ENCODE measurements around the gene ABCB11.

The ABCB11 gene

DNA sequence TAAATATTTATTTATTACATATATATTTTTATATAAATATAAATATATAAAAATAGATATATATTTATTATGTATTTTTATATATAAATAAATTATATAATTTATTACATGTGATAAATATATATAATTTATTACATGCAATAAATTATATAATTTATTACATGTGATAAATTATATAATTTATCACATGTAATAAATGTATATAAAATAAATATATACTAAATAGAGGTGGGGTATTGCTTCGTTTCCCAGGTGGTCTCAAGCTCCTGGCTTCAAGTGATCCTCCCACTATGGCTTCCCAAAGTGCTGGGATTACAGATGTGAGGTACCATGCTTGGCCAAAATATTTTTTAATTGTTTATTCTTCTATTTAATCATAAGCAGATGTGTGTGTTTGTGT is 133.7 kb downstream of the ABCB11 start:
- DNase-seq (ENCODE audit: low spot score) = no peak
- in situ Hi-C loops (cut with MboI; ENCODE audit: low pct_unique_long_range_greater_than_20kb, low sequenced_read_pairs, unreplicated experiment) = no loop called here
- TF ChIP-seq CTCF (IDR thresholded peaks at IDR 0.05; ENCODE audit: extremely low read depth, insufficient read depth, missing control alignments) = no peak

- TF ChIP-seq CTCF (IDR thresholded peaks at IDR 0.05; ENCODE audit: extremely low read depth, insufficient read depth, missing control alignments) = no peak
- DNase-seq (ENCODE audit: low spot score) = no peak
- in situ Hi-C loops (cut with MboI; ENCODE audit: low pct_unique_long_range_greater_than_20kb, low sequenced_read_pairs, unreplicated experiment) = no loop called here
Observed at GRCh38 chr2:168896783-168897182, 134.3 kb downstream of the ABCB11 start.

DNA sequence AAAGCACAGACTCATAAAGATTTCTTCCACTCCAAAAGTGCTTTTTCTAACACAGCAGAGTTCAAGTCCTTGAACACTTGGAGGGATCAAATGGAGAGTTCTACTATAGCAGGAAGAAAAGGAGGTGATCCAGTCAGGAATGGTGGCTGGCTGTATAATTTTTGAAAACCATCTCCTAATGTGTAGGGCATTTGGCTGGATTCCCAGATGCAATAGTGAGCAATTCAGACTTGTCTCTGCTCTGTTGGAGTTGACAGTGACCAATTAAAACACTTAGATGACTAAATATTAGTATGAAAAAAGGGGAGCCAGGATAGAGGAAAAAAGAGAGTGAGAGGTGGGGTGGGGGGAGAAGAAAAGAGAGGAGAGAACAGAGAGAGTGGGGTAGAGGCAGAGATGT is 135.4 kb downstream of the ABCB11 start:
- no peak for DNase-seq (ENCODE audit: low spot score)
- no peak for TF ChIP-seq CTCF (IDR thresholded peaks at IDR 0.05; ENCODE audit: extremely low read depth, insufficient read depth, missing control alignments)
- in situ Hi-C loops (cut with MboI; ENCODE audit: low pct_unique_long_range_greater_than_20kb, low sequenced_read_pairs, unreplicated experiment) = no loop called here

- in situ Hi-C loops (cut with MboI; ENCODE audit: low pct_unique_long_range_greater_than_20kb, low sequenced_read_pairs, unreplicated experiment) = no loop called here
- TF ChIP-seq CTCF (IDR thresholded peaks at IDR 0.05; ENCODE audit: extremely low read depth, insufficient read depth, missing control alignments) = no peak
- no peak for DNase-seq (ENCODE audit: low spot score)
Observed at GRCh38 chr2:168894720-168895119, 136.4 kb downstream of the ABCB11 start.

- TF ChIP-seq CTCF (IDR thresholded peaks at IDR 0.05; ENCODE audit: extremely low read depth, insufficient read depth, missing control alignments) = no peak
- no peak for DNase-seq (ENCODE audit: low spot score)
- in situ Hi-C loops (cut with MboI; ENCODE audit: low pct_unique_long_range_greater_than_20kb, low sequenced_read_pairs, unreplicated experiment) = no loop called here
Observed at GRCh38 chr2:168894101-168894500, 137.0 kb downstream of the ABCB11 start.

- in situ Hi-C loops (cut with MboI; ENCODE audit: low pct_unique_long_range_greater_than_20kb, low sequenced_read_pairs, unreplicated experiment) = no loop called here
- TF ChIP-seq CTCF (IDR thresholded peaks at IDR 0.05; ENCODE audit: extremely low read depth, insufficient read depth, missing control alignments) = no peak
- DNase-seq (ENCODE audit: low spot score) = no peak
Observed at GRCh38 chr2:168892327-168892726, 138.8 kb downstream of the ABCB11 start.

Data from GM13977 (cell line).